Astrocyte of the hippocampus (primary cell): ENCODE data around the gene LIMK2.
"Not testable (repeated sequence)": the region's sequence is repeated elsewhere in the genome, so short reads cannot be mapped to it uniquely, and the experiment has no call there.

Experiments used
- DNase-seq: peaks from one replicate; pipeline ENCODE4 v3.0.0; 2011; ENCODE audit warnings: low read depth, low spot score

Gene LIMK2

GRCh38 chr22:31290494-31291471, 78.7 kb downstream of the LIMK2 start:
- DNase-seq = peak; percentile 97

GRCh38 chr22:31291481-31292235, 79.6 kb downstream of the LIMK2 start:
- DNase-seq = peak; percentile 64

- peak; percentile 92 for DNase-seq
Measured at GRCh38 chr22:31292236-31292989, 80.3 kb downstream of the LIMK2 start, which contains the start of gene PIK3IP1. Gene PIK3IP1, minus strand, starts transcription at chr22:31292488. Its CDS starts 144 bp downstream, at chr22:31292344.

GRCh38 chr22:31295360-31295759, 83.3 kb downstream of the LIMK2 start:
- no peak for DNase-seq

- no peak for DNase-seq
Measured at GRCh38 chr22:31295831-31296657, 83.9 kb downstream of the LIMK2 start.

GRCh38 chr22:31300896-31301295, 88.8 kb downstream of the LIMK2 start:
- DNase-seq = no peak

- DNase-seq = no peak
Measured at GRCh38 chr22:31302006-31302405, 89.9 kb downstream of the LIMK2 start.

GRCh38 chr22:31302537-31302936, 90.4 kb downstream of the LIMK2 start:
- DNase-seq = no peak

GRCh38 chr22:31305194-31305593, 93.1 kb downstream of the LIMK2 start:
- DNase-seq = no peak

- no peak for DNase-seq
Measured at GRCh38 chr22:31308181-31308580, 96.1 kb downstream of the LIMK2 start.

GRCh38 chr22:31313366-31314147, 101.5 kb downstream of the LIMK2 start:
- peak; percentile 90 for DNase-seq

GRCh38 chr22:31314220-31314619, 102.1 kb downstream of the LIMK2 start:
- DNase-seq = not testable (repeated sequence)

- no peak for DNase-seq
Measured at GRCh38 chr22:31321421-31321820, 109.3 kb downstream of the LIMK2 start.

- DNase-seq = no peak
Measured at GRCh38 chr22:31323578-31324550, 111.8 kb downstream of the LIMK2 start.

- DNase-seq = no peak
Measured at GRCh38 chr22:31326877-31327276, 114.8 kb downstream of the LIMK2 start.

GRCh38 chr22:31327806-31328543, 115.9 kb downstream of the LIMK2 start:
- no peak for DNase-seq

GRCh38 chr22:31328544-31328960, 116.5 kb downstream of the LIMK2 start:
- no peak for DNase-seq

- peak; percentile 49 for DNase-seq
Measured at GRCh38 chr22:31329029-31329428, 116.9 kb downstream of the LIMK2 start.
